Trophoblast cell (in vitro differentiated cells and primary cell): ENCODE measurements around the gene PPDPF.

ENCODE experiments used
- DNase-seq, 2 donors: peaks; one replicate each; pipeline ENCODE4 v3.0.0-alpha.2; 2016
- H2AFZ ChIP-seq: 2 replicates; pipeline ENCODE4 v1.6.1; 2013; ENCODE audit warnings: low read length, moderate library complexity, mild to moderate bottlenecking; ENCODE audit not compliant: insufficient read depth, poor library complexity
- H2AK5ac ChIP-seq: 2 replicates; pipeline ENCODE4 v1.6.1; 2013; ENCODE audit warnings: mild to moderate bottlenecking, low read length
- H2BK120ac ChIP-seq: 2 replicates; pipeline ENCODE4 v1.6.1; 2013; ENCODE audit warnings: low read length, mild to moderate bottlenecking, moderate library complexity; ENCODE audit not compliant: insufficient read depth, poor library complexity
- H2BK12ac ChIP-seq: 2 replicates; pipeline ENCODE4 v1.6.1; 2013; ENCODE audit warnings: mild to moderate bottlenecking, low read length, moderate library complexity
- H2BK5ac ChIP-seq: 2 replicates; pipeline ENCODE4 v1.6.1; 2013; ENCODE audit warnings: low read length, low read depth, moderate library complexity, mild to moderate bottlenecking; ENCODE audit not compliant: poor library complexity
- H3K14ac ChIP-seq: 2 replicates; pipeline ENCODE4 v1.6.1; 2013; ENCODE audit warnings: mild to moderate bottlenecking, low read length
- H3K18ac ChIP-seq: 2 replicates; pipeline ENCODE4 v1.6.1; 2013; ENCODE audit warnings: mild to moderate bottlenecking, low read length
- H3K23ac ChIP-seq: 2 replicates; pipeline ENCODE4 v1.6.1; 2013; ENCODE audit warnings: low read length
- H3K27ac ChIP-seq: 2 replicates; pipeline ENCODE4 v1.5.1; 2013; ENCODE audit warnings: low read depth, mild to moderate bottlenecking, inconsistent platforms, low read length, moderate library complexity
- H3K27me3 ChIP-seq: 2 replicates; pipeline ENCODE4 v1.6.1; 2013; ENCODE audit warnings: inconsistent platforms, mild to moderate bottlenecking, low read length, moderate library complexity; ENCODE audit not compliant: insufficient read depth
- H3K36me3 ChIP-seq, 2 experiments: 1 replicate in 1 of 2; 2 replicates in 1 of 2; pipeline ENCODE4 v1.6.1; 2013; ENCODE audit warnings: low read length in 2 of 2, mild to moderate bottlenecking in 2 of 2, moderate library complexity in 1 of 2; ENCODE audit not compliant: insufficient read depth in 2 of 2, control insufficient read depth in 1 of 2
- H3K4ac ChIP-seq: 2 replicates; pipeline ENCODE4 v1.6.1; 2013; ENCODE audit warnings: low read depth, mild to moderate bottlenecking, low read length, moderate library complexity
- H3K4me1 ChIP-seq, 2 experiments: 1 replicate in 1 of 2; 2 replicates in 1 of 2; pipeline ENCODE4 v1.6.1; 2013; ENCODE audit warnings: low read length in 2 of 2, mild to moderate bottlenecking in 2 of 2, moderate library complexity in 1 of 2; ENCODE audit not compliant: insufficient read depth in 2 of 2, control insufficient read depth in 1 of 2
- H3K4me2 ChIP-seq: 2 replicates; pipeline ENCODE4 v1.6.1; 2013; ENCODE audit warnings: inconsistent platforms, mild to moderate bottlenecking, low read length, moderate library complexity
- H3K4me3 ChIP-seq: 2 replicates; pipeline ENCODE4 v1.5.1; 2013; ENCODE audit warnings: mild to moderate bottlenecking, low read depth, low read length, inconsistent platforms
- H3K79me1 ChIP-seq: one replicate; pipeline ENCODE4 v1.6.1; 2013; ENCODE audit warnings: low read length
- H3K79me2 ChIP-seq: 2 replicates; pipeline ENCODE4 v1.6.1; 2013; ENCODE audit warnings: low read length, mild to moderate bottlenecking; ENCODE audit not compliant: control insufficient read depth, insufficient read depth, poor library complexity
- H3K9ac ChIP-seq: 2 replicates; pipeline ENCODE4 v1.6.1; 2013; ENCODE audit warnings: mild to moderate bottlenecking, low read length
- H3K9me3 ChIP-seq: 2 replicates; pipeline ENCODE4 v1.6.1; 2013; ENCODE audit warnings: low read depth, mild to moderate bottlenecking, control low read depth, inconsistent platforms, low read length; ENCODE audit not compliant: insufficient read depth
- H4K12ac ChIP-seq: 2 replicates; pipeline ENCODE4 v1.6.1; 2013; ENCODE audit warnings: low read depth, mild to moderate bottlenecking, low read length, moderate library complexity
- H4K8ac ChIP-seq: 2 replicates; pipeline ENCODE4 v1.6.1; 2013; ENCODE audit warnings: low read depth, mild to moderate bottlenecking, low read length, moderate library complexity
- H4K91ac ChIP-seq: one replicate; pipeline ENCODE4 v1.6.1; 2013; ENCODE audit warnings: low read depth, mild to moderate bottlenecking, low read length, moderate library complexity
- WGBS: extraction: QIAGEN DNeasy Blood & Tissue Kit; methylation state at CpG from one replicate; pipeline ENCODE4 v1.1.7; 2013; ENCODE audit warnings: missing lambda C conversion rate; ENCODE audit not compliant: insufficient read length, insufficient coverage; ENCODE audit errors: extremely low coverage; 5-methylcytosine and 5-hydroxymethylcytosine counted together

Gene PPDPF

GRCh38 chr20:63529861-63530787 is 9.6 kb downstream of the PPDPF start:
- Histone ChIP-seq H2BK12ac (no peak overlapping the region), H3K36me3 (no peaks in the 10 kb centered on the region), H4K8ac (no peak overlapping the region), H3K4ac (no peak overlapping the region), H4K12ac (no peak overlapping the region), H2BK5ac (no peak overlapping the region), H3K9ac (no peak overlapping the region), H3K4me3 (no peak overlapping the region), H3K23ac (no peak overlapping the region), H3K4me2 (no peak overlapping the region), H3K14ac (no peak overlapping the region), H3K27me3 (no peaks in the 10 kb centered on the region), H3K4me1 (no peaks in the 10 kb centered on the region), H4K91ac (no peak overlapping the region), H2AK5ac (no peak overlapping the region), H2BK120ac (no peak overlapping the region), H3K18ac (no peak overlapping the region), H3K27ac (no peak overlapping the region), H2AFZ (no peak overlapping the region), H3K79me2 (no peaks in the 10 kb centered on the region), H3K9me3 (peaks cover 2% of the 10 kb centered on the region), H3K79me1 (no peaks in the 10 kb centered on the region)
- WGBS = no CpG with 5 or more reads among the region's 39 CpGs
- no peak for DNase-seq

GRCh38 chr20:63530788-63531160 is 10.2 kb downstream of the PPDPF start:
- H3K79me2 ChIP-seq = no peaks in the 10 kb centered on the region
- H3K9ac ChIP-seq = no peak overlapping the region
- no peaks in the 10 kb centered on the region for H3K4me1 ChIP-seq
- no peak overlapping the region for H3K14ac ChIP-seq
- no peaks in the 10 kb centered on the region for H3K79me1 ChIP-seq
- no peak overlapping the region for H3K27ac ChIP-seq
- H4K8ac ChIP-seq = no peak overlapping the region
- no peak overlapping the region for H4K91ac ChIP-seq
- no peak overlapping the region for H3K23ac ChIP-seq
- no peak for DNase-seq
- H3K9me3 ChIP-seq = peaks cover 2% of the 10 kb centered on the region
- H2AFZ ChIP-seq = no peak overlapping the region
- H2AK5ac ChIP-seq = no peak overlapping the region
- no peak overlapping the region for H3K18ac ChIP-seq
- no peak overlapping the region for H3K4ac ChIP-seq
- no peak overlapping the region for H4K12ac ChIP-seq
- no CpG with 5 or more reads among the region's 14 CpGs for WGBS
- H3K36me3 ChIP-seq = no peaks in the 10 kb centered on the region
- H2BK120ac ChIP-seq = no peak overlapping the region
- no peak overlapping the region for H2BK5ac ChIP-seq
- no peak overlapping the region for H3K4me2 ChIP-seq
- H2BK12ac ChIP-seq = no peak overlapping the region
- H3K27me3 ChIP-seq = no peaks in the 10 kb centered on the region
- no peak overlapping the region for H3K4me3 ChIP-seq

GRCh38 chr20:63531686-63532448 is 11.3 kb downstream of the PPDPF start:
- WGBS = no CpG with 5 or more reads among the region's 27 CpGs
- no peak overlapping the region for H4K91ac ChIP-seq

GRCh38 chr20:63532449-63532971 is 11.9 kb downstream of the PPDPF start:
- H2AK5ac ChIP-seq = no peak overlapping the region
- no peaks in the 10 kb centered on the region for H3K4me1 ChIP-seq
- H3K9me3 ChIP-seq = peaks cover 2% of the 10 kb centered on the region
- no peaks in the 10 kb centered on the region for H3K79me1 ChIP-seq
- H2BK12ac ChIP-seq = no peak overlapping the region
- H3K4me3 ChIP-seq = no peak overlapping the region
- H3K27me3 ChIP-seq = no peaks in the 10 kb centered on the region
- no peak overlapping the region for H3K4me2 ChIP-seq
- H3K4ac ChIP-seq = no peak overlapping the region
- no peak overlapping the region for H4K12ac ChIP-seq
- no peak overlapping the region for H3K18ac ChIP-seq
- H4K8ac ChIP-seq = no peak overlapping the region
- no peak overlapping the region for H4K91ac ChIP-seq
- no peak overlapping the region for H2BK5ac ChIP-seq
- H3K9ac ChIP-seq = no peak overlapping the region
- H3K79me2 ChIP-seq = no peaks in the 10 kb centered on the region
- WGBS = no CpG with 5 or more reads among the region's 24 CpGs
- H2BK120ac ChIP-seq = no peak overlapping the region
- no peak overlapping the region for H3K14ac ChIP-seq
- no peak overlapping the region for H3K27ac ChIP-seq
- no peak overlapping the region for H2AFZ ChIP-seq
- H3K23ac ChIP-seq = no peak overlapping the region
- DNase-seq = no peak
- no peaks in the 10 kb centered on the region for H3K36me3 ChIP-seq

More at GRCh38 chr20:63531686-63532448, 11.3 kb downstream of the PPDPF start:
- Histone ChIP-seq H3K36me3 (no peaks in the 10 kb centered on the region), H3K4me1 (no peaks in the 10 kb centered on the region), H3K79me1 (no peaks in the 10 kb centered on the region), H2BK120ac (no peak overlapping the region), H3K27ac (no peak overlapping the region), H3K9me3 (peaks cover 2% of the 10 kb centered on the region), H3K23ac (no peak overlapping the region), H3K18ac (no peak overlapping the region), H3K27me3 (no peaks in the 10 kb centered on the region), H4K12ac (no peak overlapping the region), H2BK5ac (no peak overlapping the region), H3K14ac (no peak overlapping the region), H3K9ac (no peak overlapping the region), H3K4me2 (no peak overlapping the region), H2AFZ (no peak overlapping the region), H2AK5ac (no peak overlapping the region), H3K79me2 (no peaks in the 10 kb centered on the region), H3K4ac (no peak overlapping the region), H4K8ac (no peak overlapping the region), H2BK12ac (no peak overlapping the region), H3K4me3 (no peak overlapping the region)
- no peak for DNase-seq
